ENCODE data around the gene UNC5B. TPM values are rescaled to one million over a fixed set of nuclear protein-coding genes. Genes with fewer than 3 reads are reported as not detected.

Gene UNC5B
- total RNA-seq, 1 donor, result 135 TPM

DNA sequence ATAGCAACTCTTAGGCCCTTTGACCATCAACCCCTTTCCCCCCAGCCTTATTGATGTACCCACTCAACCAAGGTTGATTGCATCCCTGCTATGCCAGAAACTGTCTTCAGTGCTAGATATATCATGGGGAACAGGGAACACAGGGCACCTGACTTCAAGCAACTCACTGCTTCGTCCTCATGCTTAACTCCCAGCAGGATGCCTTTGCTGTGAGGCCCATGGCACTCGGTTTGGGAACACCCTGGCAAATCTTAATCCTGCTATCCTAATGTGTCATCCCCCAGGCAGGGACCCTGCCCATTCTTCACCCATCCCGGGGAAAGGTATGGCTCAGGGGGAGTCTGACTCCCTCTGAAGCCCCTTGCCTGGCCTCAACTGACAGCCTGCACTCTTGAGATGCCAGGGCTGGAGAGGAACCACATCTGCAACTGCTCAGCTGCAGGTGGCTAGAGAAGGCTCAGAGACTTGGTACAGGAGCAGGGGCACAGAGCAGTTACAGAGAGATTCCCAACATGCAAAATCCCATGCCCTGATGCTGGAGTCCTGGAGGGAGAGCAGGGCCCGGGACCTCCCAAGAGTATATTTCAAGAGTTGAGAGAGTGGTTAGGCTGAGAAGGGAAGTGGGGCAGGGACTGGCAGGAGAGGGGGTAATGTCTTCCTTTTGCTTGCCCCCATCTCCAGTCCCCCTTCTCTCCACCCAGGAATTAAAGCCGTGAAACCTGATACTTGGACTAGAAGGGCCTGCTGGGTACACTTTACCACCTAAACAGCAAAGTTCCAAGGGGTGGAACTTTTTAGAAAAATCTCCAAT lies 2.4 kb upstream of the UNC5B start:
- Histone ChIP-seq H3K36me3 (ENCODE audit: insufficient read depth, low read length) (no peaks in the 10 kb centered on the region), H3K4me1 (ENCODE audit: insufficient read depth, low read length) (peaks cover 22% of the 10 kb centered on the region), H3K4me2 (ENCODE audit: insufficient read depth, low read length) (no peak overlapping the region), H4K20me1 (ENCODE audit: insufficient read depth, low read length) (peaks cover 5% of the 10 kb centered on the region), H3K9me3 (ENCODE audit: low read depth, low read length) (no peaks in the 10 kb centered on the region), H3K4me3 (ENCODE audit: insufficient read depth, low read length) (no peak overlapping the region), H3K79me2 (ENCODE audit: insufficient read depth, low read length) (peaks cover 17% of the 10 kb centered on the region), H3K27me3 (ENCODE audit: insufficient read depth, low read length) (peaks cover 30% of the 10 kb centered on the region), H2AFZ (ENCODE audit: low read length) (no peak overlapping the region), H3K27ac (ENCODE audit: low read depth, low read length) (no peak overlapping the region)
- no peak for DNase-seq (ENCODE audit: insufficient read length, low spot score, missing footprints)
- TF ChIP-seq, protein P1, sequence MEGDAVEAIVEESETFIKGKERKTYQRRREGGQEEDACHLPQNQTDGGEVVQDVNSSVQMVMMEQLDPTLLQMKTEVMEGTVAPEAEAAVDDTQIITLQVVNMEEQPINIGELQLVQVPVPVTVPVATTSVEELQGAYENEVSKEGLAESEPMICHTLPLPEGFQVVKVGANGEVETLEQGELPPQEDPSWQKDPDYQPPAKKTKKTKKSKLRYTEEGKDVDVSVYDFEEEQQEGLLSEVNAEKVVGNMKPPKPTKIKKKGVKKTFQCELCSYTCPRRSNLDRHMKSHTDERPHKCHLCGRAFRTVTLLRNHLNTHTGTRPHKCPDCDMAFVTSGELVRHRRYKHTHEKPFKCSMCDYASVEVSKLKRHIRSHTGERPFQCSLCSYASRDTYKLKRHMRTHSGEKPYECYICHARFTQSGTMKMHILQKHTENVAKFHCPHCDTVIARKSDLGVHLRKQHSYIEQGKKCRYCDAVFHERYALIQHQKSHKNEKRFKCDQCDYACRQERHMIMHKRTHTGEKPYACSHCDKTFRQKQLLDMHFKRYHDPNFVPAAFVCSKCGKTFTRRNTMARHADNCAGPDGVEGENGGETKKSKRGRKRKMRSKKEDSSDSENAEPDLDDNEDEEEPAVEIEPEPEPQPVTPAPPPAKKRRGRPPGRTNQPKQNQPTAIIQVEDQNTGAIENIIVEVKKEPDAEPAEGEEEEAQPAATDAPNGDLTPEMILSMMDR (IDR thresholded peaks at IDR 0.05; ENCODE audit: extremely low read depth, low read depth, low read length), result no peak

- H3K9me3 ChIP-seq (ENCODE audit: low read depth, low read length), result no peaks in the 10 kb centered on the region
- no peaks in the 10 kb centered on the region for H3K36me3 ChIP-seq (ENCODE audit: insufficient read depth, low read length)
- H3K79me2 ChIP-seq (ENCODE audit: insufficient read depth, low read length), result peaks cover 22% of the 10 kb centered on the region
- TF ChIP-seq, protein P1 (IDR thresholded peaks at IDR 0.05; ENCODE audit: extremely low read depth, low read depth, low read length), result no peak
- H3K4me3 ChIP-seq (ENCODE audit: insufficient read depth, low read length), result no peak overlapping the region
- H4K20me1 ChIP-seq (ENCODE audit: insufficient read depth, low read length), result peaks cover 5% of the 10 kb centered on the region
- no peak overlapping the region for H2AFZ ChIP-seq (ENCODE audit: low read length)
- no peak for DNase-seq (ENCODE audit: insufficient read length, low spot score, missing footprints)
- H3K27ac ChIP-seq (ENCODE audit: low read depth, low read length), result no peak overlapping the region
- H3K27me3 ChIP-seq (ENCODE audit: insufficient read depth, low read length), result peaks cover 30% of the 10 kb centered on the region
- peaks cover 24% of the 10 kb centered on the region for H3K4me1 ChIP-seq (ENCODE audit: insufficient read depth, low read length)
- no peak overlapping the region for H3K4me2 ChIP-seq (ENCODE audit: insufficient read depth, low read length)
Observed at GRCh38 chr10:71210542-71210871, 1.9 kb upstream of the UNC5B start.

- Histone ChIP-seq H3K27ac (ENCODE audit: low read depth, low read length) (no peak overlapping the region), H3K27me3 (ENCODE audit: insufficient read depth, low read length) (peaks cover 30% of the 10 kb centered on the region), H3K79me2 (ENCODE audit: insufficient read depth, low read length) (peaks cover 28% of the 10 kb centered on the region), H3K4me2 (ENCODE audit: insufficient read depth, low read length) (no peak overlapping the region), H4K20me1 (ENCODE audit: insufficient read depth, low read length) (peaks cover 5% of the 10 kb centered on the region), H2AFZ (ENCODE audit: low read length) (no peak overlapping the region), H3K9me3 (ENCODE audit: low read depth, low read length) (no peaks in the 10 kb centered on the region), H3K36me3 (ENCODE audit: insufficient read depth, low read length) (no peaks in the 10 kb centered on the region), H3K4me3 (ENCODE audit: insufficient read depth, low read length) (no peak overlapping the region), H3K4me1 (ENCODE audit: insufficient read depth, low read length) (peaks cover 23% of the 10 kb centered on the region)
- no peak for DNase-seq (ENCODE audit: insufficient read length, low spot score, missing footprints)
- TF ChIP-seq, protein P1 (IDR thresholded peaks at IDR 0.05; ENCODE audit: extremely low read depth, low read depth, low read length), result no peak
Observed at GRCh38 chr10:71211053-71211452, 1.3 kb upstream of the UNC5B start.

GRCh38 chr10:71211775-71212317 lies 524 bp upstream of the UNC5B start:
- Histone ChIP-seq H3K36me3 (ENCODE audit: insufficient read depth, low read length) (no peaks in the 10 kb centered on the region), H3K79me2 (ENCODE audit: insufficient read depth, low read length) (peaks cover 36% of the 10 kb centered on the region)
- no peak for DNase-seq (ENCODE audit: insufficient read length, low spot score, missing footprints)

More at GRCh38 chr10:71211775-71212317, 524 bp upstream of the UNC5B start:
- Histone ChIP-seq H4K20me1 (ENCODE audit: insufficient read depth, low read length) (peaks cover 11% of the 10 kb centered on the region), H2AFZ (ENCODE audit: low read length) (peak overlapping the region; percentile 82), H3K4me2 (ENCODE audit: insufficient read depth, low read length) (peak overlapping the region; percentile 84), H3K27me3 (ENCODE audit: insufficient read depth, low read length) (peaks cover 27% of the 10 kb centered on the region), H3K27ac (ENCODE audit: low read depth, low read length) (peak overlapping the region; percentile 37), H3K9me3 (ENCODE audit: low read depth, low read length) (no peaks in the 10 kb centered on the region), H3K4me3 (ENCODE audit: insufficient read depth, low read length) (peak overlapping the region; percentile 90), H3K4me1 (ENCODE audit: insufficient read depth, low read length) (peaks cover 31% of the 10 kb centered on the region)
- TF ChIP-seq, protein P1 (IDR thresholded peaks at IDR 0.05; ENCODE audit: extremely low read depth, low read depth, low read length), result no peak
